GM21381 (cell line): ENCODE measurements around the gene SSR3.
"Not testable (repeated sequence)": the region's sequence is repeated elsewhere in the genome, so short reads cannot be mapped to it uniquely, and the experiment has no call there.

Experiments used
- ATAC-seq: cut with Tn5 transposase; IDR thresholded peaks from one replicate; pipeline ENCODE4 v1.9.1; 2021; ENCODE audit warnings: mild to moderate bottlenecking, moderate library complexity; ENCODE audit not compliant: unreplicated experiment

The SSR3 gene

DNA sequence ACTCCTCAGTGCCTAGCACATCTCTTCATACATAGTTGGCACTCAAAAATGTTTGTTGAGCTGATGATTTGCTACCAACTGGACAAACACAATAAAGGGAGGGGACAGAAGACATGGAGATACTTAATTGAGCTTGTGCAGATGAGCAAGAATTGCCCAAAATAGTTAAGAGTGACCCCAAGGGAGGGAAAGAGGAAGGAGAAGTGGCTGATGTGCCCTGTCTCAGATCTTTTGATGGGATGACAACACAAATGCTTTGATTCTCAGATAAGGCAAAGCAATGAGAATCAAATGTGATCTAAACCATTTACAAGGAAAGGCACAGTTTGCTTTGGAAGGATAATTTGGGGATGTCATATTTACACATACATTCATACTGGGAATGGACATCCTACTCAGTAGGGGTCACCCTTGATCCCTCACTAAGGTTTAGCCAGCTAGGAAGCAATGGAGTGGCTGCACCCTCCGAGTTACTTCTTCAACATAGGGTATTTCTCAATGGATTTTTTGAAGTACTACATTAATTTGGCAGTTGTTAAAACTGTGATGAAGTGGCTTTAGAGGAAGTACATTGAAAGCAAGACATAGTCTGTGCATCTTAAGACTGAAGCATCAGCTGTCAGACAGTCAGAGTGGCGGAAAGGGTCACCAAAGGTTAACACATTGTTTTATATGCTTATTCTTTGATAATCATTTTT lies 21.9 kb upstream of the SSR3 start:
- ATAC-seq, result no peak

DNA sequence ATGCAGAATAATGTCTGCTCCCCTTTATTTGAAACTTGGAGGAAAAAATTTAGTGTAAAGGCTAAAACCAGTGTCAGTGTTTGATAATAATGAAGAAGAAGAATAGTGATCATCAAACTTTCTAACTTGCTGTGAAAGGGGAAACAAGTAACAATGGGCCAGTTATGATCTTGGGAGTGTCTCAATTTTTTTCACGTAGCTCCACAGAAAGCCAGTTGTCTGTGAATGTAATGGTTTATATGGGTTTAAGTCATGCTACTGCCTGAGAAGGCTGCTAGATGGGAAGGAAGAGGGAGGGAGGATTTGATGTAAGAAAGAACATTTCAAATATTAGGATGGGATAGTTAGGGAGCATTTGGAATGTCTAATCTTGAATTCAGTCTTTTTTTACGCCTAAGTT lies 21.1 kb upstream of the SSR3 start:
- no peak for ATAC-seq

DNA sequence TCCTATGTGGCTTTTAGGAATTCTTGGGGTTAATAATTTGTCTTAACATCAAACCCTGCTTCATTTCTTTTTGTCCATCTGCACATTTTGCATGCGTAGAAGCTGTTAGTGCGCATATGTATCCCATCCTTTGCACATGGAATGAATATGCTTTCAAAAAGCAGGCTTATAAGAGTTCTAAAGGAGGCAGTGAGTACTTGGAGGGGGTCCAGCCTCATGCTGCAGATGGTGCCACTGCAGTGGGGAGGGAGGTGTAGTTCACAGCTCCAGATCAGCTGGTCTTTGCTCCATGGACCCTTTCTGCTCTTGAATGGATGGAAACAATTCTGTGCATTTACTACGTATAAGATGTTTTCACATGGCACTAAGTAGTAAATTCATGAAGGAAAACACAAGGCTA lies 20.7 kb upstream of the SSR3 start:
- no peak for ATAC-seq

DNA sequence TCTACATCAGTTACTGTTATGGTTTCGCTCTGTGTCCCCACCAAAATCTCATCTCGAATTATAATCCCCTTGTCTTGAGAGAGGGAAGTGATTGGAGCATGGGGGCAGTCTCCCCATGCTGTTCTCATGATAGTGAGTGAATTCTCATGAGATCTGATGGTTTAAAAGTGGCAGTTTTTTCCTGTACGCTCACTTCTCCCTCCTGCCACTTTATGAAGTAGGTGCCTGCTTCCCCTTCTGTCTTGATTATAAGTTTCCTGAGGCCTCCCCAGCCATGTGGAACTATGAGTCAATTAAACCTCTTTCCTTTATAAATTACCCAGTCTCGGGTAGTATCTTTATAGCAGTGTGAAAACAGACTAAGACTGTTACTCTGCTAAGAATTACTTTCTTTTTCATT lies 15.0 kb upstream of the SSR3 start:
- not testable (repeated sequence) for ATAC-seq

DNA sequence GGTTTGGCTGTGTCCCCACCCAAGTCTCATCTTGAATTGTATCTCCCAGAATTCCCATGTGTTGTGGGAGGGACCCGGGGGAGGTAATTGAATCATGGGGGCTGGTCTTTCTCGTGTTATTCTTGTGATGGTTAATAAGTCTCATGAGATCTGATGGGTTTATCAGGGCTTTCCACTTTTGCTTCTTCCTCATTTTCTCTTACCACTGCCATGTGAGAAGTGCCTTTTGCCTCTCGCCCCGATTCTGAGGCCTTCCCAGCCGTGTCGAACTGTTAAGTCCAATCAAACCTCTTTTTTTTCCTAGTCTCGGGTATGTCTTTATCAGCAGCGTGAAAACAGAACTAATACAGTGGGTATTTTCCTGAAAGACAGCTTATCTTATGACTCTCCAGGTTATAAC lies 14.1 kb upstream of the SSR3 start:
- ATAC-seq, result not testable (repeated sequence)

DNA sequence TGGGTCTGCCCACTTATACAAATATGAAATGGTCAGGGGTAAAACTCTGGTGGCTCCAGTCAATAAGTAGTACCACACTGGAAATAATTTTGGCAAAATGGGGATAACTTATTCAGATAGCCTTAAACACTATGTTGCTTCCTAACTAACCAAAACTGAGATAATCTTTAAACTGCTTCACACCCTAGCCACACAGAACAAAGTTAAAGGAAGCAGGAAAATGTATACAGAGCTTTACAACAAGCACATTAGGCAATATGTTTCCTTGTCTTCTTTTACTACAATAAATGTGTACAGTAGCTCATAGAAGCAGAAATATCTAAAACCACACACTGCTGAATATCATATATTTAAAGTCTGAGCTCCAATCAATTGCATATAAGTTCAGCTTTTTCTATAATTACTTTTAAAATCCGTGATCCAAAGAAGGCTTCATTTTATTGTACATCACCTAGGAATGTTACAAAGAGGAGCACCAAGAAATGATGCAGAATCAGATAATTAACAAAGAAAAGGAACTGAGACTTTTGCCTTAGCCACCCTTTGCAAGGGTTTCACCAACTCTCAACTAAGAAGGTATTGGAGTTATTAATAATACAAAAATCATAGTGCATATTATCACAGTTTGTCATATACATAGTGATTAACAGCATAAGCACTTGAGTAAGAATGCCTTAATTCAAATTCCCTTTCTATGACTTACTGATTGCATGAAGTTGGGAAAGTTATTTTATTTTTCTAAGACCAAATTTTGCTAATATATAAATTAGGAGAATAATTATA lies 9.2 kb upstream of the SSR3 start:
- ATAC-seq, result peak; percentile 49

DNA sequence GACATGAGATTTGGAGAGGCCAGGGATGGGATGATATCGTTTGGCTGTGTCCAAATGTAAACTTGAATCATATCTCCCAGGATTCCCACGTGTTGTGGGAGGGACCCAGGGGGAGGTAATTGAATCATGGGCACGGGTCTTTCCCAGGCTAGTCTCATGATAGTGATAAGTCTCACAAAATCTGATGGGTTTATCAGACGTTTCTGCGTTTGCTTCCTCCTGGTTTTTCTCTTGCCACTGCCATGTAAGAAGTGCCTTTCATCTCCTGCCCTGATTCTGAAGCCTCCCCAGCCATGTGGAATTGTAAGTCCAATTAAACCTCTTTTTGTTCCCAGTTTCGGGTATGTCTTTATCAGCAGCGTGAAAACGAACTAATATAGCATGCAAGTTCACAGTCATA lies 7.6 kb upstream of the SSR3 start:
- ATAC-seq, result not testable (repeated sequence)

DNA sequence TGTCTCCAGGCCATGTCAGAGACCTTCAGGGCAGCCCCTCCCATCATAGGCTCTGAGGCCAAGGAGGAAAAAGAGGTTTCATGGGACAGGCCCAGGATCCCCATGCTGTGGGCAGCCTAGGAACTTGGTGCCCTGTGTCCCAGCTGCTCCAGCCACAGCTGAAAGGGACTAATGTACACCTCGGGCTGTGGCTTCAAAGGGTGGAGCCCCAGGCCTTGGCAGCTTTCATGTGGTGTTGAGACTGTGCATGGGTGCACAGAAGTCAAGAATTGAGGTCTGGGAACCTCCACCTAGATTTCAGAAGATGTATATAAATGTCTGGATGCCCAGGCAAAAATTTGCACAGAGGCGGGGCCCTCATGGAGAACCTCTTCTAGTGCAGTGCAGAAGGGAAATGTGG lies 6.6 kb upstream of the SSR3 start:
- ATAC-seq, result no peak

DNA sequence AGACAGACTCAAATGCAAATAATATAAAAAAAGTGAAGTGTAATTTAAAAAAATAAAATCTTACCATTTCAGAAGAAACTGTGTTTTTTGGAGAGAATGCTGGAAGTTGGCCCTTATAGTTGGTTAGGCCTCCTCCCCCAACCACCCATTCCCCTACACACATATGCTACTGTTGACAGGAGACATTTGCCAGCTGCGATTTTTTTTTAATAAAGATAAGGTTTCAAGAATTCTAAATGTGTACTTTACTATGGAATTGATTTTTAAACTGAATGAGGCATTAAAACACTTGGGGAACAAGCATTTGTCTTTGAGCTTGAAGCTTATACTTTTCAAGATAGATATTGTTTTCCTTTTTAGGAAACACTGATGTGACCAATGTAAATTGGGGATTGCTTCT lies 4.4 kb upstream of the SSR3 start:
- ATAC-seq, result no peak

DNA sequence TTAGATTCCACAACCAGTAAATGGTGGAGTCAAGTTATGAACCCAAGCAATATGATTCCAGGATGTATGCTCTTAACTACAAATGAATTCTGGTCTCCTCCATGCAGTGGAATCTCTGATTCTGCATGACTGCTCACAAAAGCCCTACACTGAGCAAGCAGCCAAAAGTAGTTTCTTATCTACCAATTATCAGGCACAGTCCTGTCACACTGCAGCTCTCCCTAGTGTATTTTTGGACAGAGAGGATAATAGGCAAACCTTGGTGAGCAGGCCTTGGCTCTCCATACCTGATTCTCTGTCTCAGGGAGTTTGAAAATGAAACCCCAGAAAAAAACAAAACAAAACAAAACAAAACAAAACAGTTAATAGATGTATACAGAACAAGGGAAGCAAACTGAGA lies 3.5 kb upstream of the SSR3 start:
- ATAC-seq, result no peak

DNA sequence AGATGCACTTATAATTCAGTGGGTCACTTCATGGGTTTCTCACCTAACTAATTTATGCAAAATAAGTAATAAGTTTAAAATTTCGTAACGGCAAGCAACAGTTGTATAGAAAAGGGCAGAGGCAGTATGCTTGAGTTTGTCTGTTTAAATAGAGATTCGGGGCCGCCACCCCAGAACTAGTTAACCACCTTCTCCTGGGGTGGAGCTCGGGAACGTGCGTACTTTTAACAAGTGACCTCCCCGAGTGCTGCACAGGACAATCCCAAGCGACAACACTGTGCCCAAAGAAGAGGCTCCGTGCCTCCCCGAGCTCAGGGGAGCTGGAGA lies 439 bp downstream of the SSR3 start:
- ATAC-seq, result no peak

DNA sequence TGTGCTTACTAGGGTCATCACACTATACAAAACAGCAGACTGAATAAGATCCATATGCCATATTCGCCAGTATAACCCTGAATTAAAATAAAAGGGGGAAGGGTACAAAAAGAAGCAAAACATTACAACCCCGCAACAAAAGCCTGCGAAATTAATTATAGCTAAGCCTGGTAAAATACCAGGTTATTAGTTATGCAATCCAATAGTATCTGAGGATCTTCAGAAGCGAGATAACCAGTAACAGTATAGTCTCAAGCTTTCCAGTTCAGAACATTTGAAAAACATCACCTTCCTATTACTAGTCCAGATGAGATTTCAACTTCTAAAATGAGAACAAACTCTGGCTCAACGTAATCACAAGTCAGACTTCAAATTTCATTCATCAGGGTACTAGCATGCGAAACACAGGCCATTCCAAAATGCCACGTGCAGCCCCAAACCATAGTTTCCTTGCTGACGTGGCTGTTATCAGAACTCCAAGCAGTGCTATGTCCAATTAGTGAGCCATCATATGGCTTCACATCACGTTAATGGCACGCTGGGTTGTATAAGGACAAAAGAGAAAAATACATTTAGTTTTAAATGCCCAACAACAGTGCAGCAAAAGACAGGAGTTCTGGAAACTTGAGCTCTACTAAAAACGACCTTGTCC lies 1.1 kb downstream of the SSR3 start:
- ATAC-seq, result no peak

DNA sequence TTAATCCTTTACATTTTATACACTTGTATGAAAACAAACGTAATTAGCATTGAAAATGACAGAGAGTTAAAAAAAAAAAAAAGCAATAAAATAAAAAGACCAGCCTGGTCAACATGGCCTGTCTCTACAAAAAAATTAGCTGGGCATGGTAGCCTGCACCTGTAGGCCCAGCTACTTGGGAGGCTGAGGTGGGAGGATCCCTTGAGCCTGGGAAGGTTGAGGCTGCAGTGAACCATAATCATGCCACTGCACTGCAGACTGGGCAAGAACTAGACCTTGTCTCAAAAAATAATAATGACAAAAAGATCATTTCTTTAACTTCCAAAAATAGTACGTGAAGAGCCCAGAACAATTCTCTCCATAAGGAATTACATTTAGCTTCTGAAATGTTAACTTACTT lies 1.9 kb downstream of the SSR3 start:
- ATAC-seq, result no peak

DNA sequence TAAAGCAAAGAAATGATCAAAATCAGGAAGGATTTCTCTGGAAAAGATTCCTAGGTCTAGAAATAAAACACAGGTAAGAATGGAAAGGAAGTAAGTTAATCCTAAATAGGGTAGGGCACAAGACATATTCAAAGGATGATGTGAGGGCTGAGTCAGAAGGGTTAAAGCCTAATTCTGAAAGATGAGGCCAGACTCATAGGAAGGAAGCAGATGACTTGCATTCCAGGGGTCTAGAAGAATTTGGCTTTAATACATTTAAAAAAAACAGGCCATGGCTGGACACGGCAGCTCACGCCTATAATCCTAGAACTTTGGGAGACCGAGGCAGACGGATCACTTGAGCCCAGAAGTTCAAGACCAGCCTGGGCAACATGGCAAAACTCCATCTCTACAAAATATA lies 3.2 kb downstream of the SSR3 start:
- ATAC-seq, result no peak

DNA sequence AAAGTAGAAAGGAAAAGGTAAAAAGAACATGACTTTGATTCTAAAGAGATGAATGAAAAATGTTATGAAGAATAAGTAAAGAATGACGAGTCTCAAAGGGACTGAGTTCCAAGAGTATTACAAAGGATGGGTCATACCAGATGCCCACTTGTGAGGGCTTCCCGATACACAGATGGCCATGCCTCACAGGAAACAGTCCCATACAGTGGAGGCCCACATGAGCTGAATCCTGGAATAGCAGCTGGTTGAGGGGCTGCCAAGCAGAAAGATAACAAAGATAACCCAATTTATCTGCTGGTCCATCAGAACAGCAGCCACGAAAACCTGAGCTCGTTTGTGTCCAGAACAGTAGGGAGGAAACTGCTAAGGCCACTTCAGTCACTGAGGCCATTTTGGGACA lies 3.7 kb downstream of the SSR3 start:
- no peak for ATAC-seq

DNA sequence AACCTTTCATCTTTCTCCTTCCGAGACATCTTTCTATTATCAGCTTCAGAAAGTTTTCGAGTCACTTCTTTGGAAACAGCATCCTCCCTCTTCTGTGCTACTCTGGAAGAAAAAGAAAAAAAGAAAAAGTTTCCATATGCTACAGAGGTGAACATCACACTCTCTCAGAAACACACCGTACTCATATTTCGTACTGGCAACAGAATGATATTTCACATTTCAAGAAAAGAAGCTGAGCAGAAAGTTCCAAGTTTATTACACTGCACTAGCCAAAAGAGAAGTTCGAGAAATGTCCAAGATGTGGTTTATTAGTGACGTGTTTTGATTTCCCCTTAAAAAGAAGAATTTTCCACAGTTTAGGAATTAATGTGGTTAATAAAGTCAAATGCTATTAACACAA lies 6.0 kb downstream of the SSR3 start:
- ATAC-seq, result no peak

DNA sequence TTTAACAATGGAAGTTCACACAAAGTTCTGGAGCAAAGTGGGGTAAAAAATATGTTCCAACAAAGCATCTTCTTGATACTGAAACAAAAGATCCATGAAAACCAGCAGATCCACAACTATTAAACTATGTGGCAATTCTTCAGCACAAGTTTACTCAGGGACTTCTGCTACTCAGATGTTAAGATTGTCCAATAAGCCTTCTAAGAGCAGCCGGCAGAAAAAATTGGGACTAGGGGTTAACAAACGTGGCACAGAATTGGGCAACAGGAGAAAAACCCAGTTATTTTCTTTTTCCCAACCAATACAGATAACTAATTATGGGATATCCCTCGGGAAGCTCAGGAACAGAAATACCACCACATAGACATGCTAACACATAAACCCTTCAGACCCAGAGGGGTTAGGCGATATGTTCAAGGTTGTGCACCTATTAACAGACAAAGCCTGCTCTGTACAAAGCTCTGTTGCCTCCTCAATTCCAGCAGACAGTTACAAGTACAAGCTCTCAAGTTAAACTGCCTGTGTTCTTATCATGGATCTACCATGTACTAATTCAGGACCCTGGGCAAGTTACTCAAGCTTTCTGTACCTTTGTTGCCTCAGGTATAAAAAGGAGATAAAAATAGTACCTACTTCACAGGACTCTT lies 6.8 kb downstream of the SSR3 start:
- no peak for ATAC-seq

DNA sequence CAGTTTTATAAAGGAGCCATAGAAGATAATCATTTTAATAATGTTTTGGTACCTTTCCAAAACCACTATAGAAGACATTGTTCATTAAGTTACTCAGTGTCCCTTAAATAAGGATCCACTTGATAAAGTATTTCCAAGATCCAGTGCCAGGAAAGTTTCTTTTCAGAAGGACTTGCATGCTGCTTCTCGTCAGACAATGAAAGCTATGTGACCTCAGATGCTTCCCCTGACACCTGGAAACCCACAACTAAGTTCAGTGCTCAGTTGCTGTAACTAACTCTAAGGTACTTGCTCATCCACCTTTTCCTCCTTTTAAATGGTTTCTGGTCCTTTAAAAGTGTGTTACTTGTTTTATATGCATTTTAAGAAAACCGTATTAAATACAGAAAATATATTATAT lies 7.3 kb downstream of the SSR3 start:
- ATAC-seq, result no peak

DNA sequence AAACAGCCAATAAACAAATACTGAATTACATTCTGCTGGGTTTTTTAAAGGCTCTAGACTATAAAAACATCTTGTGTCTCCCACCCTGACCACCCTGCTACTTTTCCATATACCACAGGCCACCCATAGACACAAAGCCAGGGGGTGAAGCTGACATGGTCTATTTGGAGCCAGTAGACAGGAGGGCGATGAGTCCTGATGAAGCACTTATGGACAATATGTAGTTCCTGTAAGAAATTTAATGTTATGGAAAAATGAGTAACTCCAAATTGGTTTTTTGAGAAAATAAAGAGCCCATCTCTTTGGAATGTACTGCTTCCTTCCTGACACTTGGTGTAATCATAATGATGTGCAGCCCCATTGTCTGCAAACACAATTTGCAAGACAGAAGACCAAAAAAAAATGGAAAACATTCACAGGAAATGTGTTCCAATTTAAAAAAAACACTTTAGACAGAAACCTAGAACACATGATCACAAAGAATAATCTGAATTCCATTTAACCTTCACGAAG lies 11.8 kb downstream of the SSR3 start:
- no peak for ATAC-seq

DNA sequence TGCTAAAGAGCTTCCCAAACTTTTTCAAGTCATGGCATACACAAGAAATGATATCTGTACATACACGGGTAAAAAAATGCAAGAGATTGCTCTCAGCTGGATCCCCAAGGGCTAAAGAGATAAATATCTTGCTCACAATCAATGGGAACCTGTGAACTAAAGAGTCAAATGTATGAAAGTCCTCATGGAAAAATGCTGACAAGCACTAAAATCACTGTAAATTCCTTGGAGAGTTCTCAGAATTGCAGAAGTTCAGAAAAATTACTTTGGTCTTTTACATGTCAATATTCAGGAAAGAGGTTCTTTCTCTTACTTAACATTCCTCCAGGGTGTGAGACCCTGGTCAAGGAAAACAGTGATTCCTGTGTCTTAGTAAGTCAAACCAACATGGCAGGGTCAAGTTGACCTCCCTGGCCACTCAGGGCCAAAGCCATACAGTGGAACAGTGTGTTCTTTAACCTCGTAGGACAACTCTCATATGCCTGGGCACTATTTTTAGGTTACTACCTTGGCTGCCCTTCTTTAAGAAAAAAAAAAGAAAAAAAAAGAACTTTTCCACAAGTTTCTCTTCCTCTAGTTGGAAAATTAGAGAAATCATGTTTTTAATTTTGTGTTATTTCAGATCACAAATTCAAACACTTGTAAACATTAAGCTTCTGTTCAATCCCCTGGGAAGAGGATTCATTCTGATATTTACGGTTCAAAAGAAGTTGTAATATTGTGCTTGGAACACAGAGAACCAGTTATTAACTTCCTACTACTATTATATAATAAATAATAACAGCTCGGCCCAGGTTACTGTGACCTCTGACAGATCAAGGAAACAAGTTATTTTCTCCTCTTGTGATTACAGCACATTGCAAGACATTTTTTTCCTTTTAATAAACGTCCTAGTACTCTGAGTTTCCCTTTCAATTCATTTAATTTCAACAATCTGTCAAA lies 12.5 kb downstream of the SSR3 start:
- ATAC-seq, result no peak

DNA sequence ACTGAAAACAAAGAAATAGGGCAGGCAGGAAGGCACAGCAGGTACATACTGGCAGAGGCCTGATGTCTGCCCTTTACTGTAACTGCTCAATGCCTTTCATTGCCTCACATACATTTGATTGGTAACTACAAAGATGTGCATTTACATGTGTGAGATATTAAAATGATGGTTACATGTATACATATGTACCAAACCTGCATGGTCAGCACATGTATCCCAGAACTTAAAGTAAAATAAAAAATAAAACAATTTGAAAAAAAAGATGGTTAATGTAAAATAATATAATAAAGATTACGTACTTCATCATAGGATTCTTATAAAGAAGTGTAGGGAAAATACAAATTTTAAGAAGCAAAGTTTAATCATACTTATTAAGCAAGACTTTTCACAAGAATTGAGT lies 15.1 kb downstream of the SSR3 start:
- no peak for ATAC-seq
